Measurements from ENCODE around the gene NADK2. TPM values are rescaled to one million over a fixed set of nuclear protein-coding genes. Genes with fewer than 3 reads are reported as not detected.
A peak's percentile ranks its signal among the peaks of the same experiment; 100 is the strongest.

The NADK2 gene
- polyA plus RNA-seq, 1 of the 3 experiments (the other 2 are of a cell fraction), result 7.6 TPM

DNA sequence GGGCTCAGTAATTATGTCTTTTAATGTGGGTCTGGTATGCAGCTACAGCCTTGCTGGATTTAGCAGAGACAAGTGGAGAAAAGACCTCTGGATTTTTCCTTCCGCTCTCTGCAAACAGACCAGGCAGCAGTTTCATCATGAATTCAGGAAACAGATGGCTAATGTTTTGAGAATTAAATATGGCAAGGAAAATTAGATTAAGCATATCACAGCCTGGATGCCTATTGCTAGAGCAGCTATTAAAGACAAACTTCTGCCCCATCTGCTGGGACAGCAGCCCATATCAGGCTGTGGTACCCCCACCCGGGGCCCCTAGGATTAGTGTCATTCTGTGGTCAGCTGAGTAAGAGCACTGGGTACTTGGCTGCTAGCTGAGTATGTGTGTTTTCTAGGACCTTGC lies 83.6 kb downstream of the NADK2 start (continued):
- TF ChIP-seq, protein P1, sequence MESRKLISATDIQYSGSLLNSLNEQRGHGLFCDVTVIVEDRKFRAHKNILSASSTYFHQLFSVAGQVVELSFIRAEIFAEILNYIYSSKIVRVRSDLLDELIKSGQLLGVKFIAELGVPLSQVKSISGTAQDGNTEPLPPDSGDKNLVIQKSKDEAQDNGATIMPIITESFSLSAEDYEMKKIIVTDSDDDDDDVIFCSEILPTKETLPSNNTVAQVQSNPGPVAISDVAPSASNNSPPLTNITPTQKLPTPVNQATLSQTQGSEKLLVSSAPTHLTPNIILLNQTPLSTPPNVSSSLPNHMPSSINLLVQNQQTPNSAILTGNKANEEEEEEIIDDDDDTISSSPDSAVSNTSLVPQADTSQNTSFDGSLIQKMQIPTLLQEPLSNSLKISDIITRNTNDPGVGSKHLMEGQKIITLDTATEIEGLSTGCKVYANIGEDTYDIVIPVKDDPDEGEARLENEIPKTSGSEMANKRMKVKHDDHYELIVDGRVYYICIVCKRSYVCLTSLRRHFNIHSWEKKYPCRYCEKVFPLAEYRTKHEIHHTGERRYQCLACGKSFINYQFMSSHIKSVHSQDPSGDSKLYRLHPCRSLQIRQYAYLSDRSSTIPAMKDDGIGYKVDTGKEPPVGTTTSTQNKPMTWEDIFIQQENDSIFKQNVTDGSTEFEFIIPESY (IDR thresholded peaks at IDR 0.05; ENCODE audit: borderline replicate concordance, low read depth), result no peak
- TF ChIP-seq NFIC (IDR thresholded peaks at IDR 0.05; ENCODE audit: borderline replicate concordance) (0 out of 2 replicates have a peak, but pooled peaks have one; percentile 20), JUND (IDR thresholded peaks at IDR 0.05) (peak; percentile 22; the same call in 1 of the 2 replicates), FOSL2 (IDR thresholded peaks at IDR 0.05; ENCODE audit: borderline replicate concordance, low read depth) (no peak), POLR2AphosphoS5 (IDR thresholded peaks at IDR 0.05; ENCODE audit: low read depth, low read length) (peak; percentile 80; the same call in 1 of the 2 replicates)
- TF ChIP-seq, protein P2, sequence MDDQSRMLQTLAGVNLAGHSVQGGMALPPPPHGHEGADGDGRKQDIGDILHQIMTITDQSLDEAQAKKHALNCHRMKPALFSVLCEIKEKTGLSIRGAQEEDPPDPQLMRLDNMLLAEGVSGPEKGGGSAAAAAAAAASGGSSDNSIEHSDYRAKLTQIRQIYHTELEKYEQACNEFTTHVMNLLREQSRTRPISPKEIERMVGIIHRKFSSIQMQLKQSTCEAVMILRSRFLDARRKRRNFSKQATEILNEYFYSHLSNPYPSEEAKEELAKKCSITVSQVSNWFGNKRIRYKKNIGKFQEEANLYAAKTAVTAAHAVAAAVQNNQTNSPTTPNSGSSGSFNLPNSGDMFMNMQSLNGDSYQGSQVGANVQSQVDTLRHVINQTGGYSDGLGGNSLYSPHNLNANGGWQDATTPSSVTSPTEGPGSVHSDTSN (IDR thresholded peaks at IDR 0.05), result peak; percentile 74

DNA sequence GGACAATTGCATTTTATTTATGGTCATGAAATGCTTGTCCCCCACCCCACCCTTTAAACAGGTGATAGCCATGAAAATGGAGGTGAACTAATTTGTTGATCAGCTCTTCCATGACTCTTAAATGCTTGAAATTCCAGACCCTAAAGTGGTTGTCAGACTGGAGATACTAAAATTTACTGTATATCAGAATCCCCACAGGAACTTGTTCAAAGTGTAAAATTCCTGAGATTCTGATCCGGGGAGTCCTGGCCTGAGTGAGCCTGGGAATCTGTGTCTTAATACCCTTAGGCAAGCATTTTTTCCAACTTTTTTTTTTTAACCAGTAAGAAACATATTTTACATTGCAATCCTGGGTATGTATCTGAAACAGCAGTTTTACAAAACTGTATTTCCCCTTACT lies 85.1 kb downstream of the NADK2 start:
- H3K4me2 ChIP-seq, result no peak overlapping the region
- H3K36me3 ChIP-seq (replicated peaks in 1 of 2; ENCODE audit: control insufficient read depth in 1 of 2, insufficient read depth in 2 of 2, low read length in 1 of 2), result peaks cover 39 to 53% of the 10 kb centered on the region in 2 experiments
- no peaks in the 10 kb centered on the region for H3K9me2 ChIP-seq
- peaks cover 46 to 66% of the 10 kb centered on the region in 2 experiments for H3K4me1 ChIP-seq (ENCODE audit: control insufficient read depth in 1 of 2, insufficient read depth in 2 of 2, low read depth in 1 of 2, low read length in 1 of 2)
- H3K4me3 ChIP-seq (ENCODE audit: low read depth in 2 of 2, low read length in 1 of 2), result no peak overlapping the region
- H3K9ac ChIP-seq, result no peak overlapping the region
- 50% methylated on average over 1 of the region's 1 CpG for WGBS (ENCODE audit: low lambda C conversion rate)
- H3K79me2 ChIP-seq (ENCODE audit: insufficient read depth), result peaks cover 75% of the 10 kb centered on the region
- TF ChIP-seq FOXM1 (IDR thresholded peaks at IDR 0.05; ENCODE audit: low read depth) (no peak), YY1 (IDR thresholded peaks at IDR 0.05; ENCODE audit: low read depth) (no peak), MXI1 (IDR thresholded peaks at IDR 0.05; ENCODE audit: low read depth, low read length) (no peak), TAF1 (IDR thresholded peaks at IDR 0.05; ENCODE audit: borderline replicate concordance, low read depth, low read length) (no peak), RXRA (IDR thresholded peaks at IDR 0.05; ENCODE audit: borderline replicate concordance, low read depth) (no peak), GABPA (IDR thresholded peaks at IDR 0.05; ENCODE audit: low read depth) (no peak), POLR2AphosphoS5 (IDR thresholded peaks at IDR 0.05; ENCODE audit: low read depth, low read length) (no peak), SIN3A (IDR thresholded peaks at IDR 0.05; ENCODE audit: borderline replicate concordance, low read depth, low read length) (no peak), TCF12 (IDR thresholded peaks at IDR 0.05) (no peak), JUND (IDR thresholded peaks at IDR 0.05) (no peak), RFX5 (IDR thresholded peaks at IDR 0.05; ENCODE audit: low read length) (no peak), SMC3 (IDR thresholded peaks at IDR 0.05; ENCODE audit: low read depth, low read length) (no peak)
- TF ChIP-seq, protein P3, sequence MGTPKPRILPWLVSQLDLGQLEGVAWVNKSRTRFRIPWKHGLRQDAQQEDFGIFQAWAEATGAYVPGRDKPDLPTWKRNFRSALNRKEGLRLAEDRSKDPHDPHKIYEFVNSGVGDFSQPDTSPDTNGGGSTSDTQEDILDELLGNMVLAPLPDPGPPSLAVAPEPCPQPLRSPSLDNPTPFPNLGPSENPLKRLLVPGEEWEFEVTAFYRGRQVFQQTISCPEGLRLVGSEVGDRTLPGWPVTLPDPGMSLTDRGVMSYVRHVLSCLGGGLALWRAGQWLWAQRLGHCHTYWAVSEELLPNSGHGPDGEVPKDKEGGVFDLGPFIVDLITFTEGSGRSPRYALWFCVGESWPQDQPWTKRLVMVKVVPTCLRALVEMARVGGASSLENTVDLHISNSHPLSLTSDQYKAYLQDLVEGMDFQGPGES (IDR thresholded peaks at IDR 0.05; ENCODE audit: low read depth, low read length), result no peak
- TF ChIP-seq, protein P1 (IDR thresholded peaks at IDR 0.05; ENCODE audit: borderline replicate concordance, low read depth), result no peak
- TF ChIP-seq, protein P4, sequence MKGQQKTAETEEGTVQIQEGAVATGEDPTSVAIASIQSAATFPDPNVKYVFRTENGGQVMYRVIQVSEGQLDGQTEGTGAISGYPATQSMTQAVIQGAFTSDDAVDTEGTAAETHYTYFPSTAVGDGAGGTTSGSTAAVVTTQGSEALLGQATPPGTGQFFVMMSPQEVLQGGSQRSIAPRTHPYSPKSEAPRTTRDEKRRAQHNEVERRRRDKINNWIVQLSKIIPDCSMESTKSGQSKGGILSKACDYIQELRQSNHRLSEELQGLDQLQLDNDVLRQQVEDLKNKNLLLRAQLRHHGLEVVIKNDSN (IDR thresholded peaks at IDR 0.05; ENCODE audit: borderline replicate concordance, low read depth), result no peak
- H3K27ac ChIP-seq (ENCODE audit: low read depth in 2 of 2, low read length in 1 of 2), result peak overlapping the region in 1 of 2 experiments; percentile 99; a peak in 2 of 4 replicates
- H2AFZ ChIP-seq (ENCODE audit: low read depth), result no peak overlapping the region
- H3K9me3 ChIP-seq, result no peaks in the 10 kb centered on the region
- ChIA-PET CTCF (interaction anchor here (1.0 to 2.1 kb wide), 3 partner anchors 10 to 85 kb away, joined by 3 to 7 read pairs (median 4); partner anchors contain the start of gene NADK2), POLR2A (no interaction called here)
- no peak for DNase-seq
- no peaks in the 10 kb centered on the region for H4K20me1 ChIP-seq (ENCODE audit: insufficient read depth)
- no peaks in the 10 kb centered on the region for H3K27me3 ChIP-seq (ENCODE audit: insufficient read depth)
- H3F3A ChIP-seq (replicated peaks; ENCODE audit: insufficient read depth), result no peaks in the 10 kb centered on the region
